Endodermal cell (in vitro differentiated cells): Measurements from ENCODE around the gene ADGRB3. TPM values are rescaled to one million over a fixed set of nuclear protein-coding genes. Genes with fewer than 3 reads are reported as not detected.

Experiments used
- DNase-seq: peaks from one replicate; pipeline ENCODE4 v3.0.0-alpha.2; 2017
- H3K27ac ChIP-seq: 2 replicates; pipeline ENCODE4 v1.5.1; 2013; ENCODE audit warnings: mild to moderate bottlenecking, low read depth, low read length, moderate library complexity
- H3K27me3 ChIP-seq: 2 replicates; pipeline ENCODE4 v1.6.1; 2013; ENCODE audit warnings: mild to moderate bottlenecking, low read length, moderate library complexity; ENCODE audit not compliant: insufficient read depth, control insufficient read depth, poor library complexity, severe bottlenecking
- H3K36me3 ChIP-seq: 2 replicates; pipeline ENCODE4 v1.7.0; 2013; ENCODE audit warnings: mild to moderate bottlenecking, low read length, moderate library complexity; ENCODE audit not compliant: control insufficient read depth, insufficient read depth
- H3K4me1 ChIP-seq: one replicate; pipeline ENCODE4 v1.7.0; 2013; ENCODE audit warnings: low read length; ENCODE audit not compliant: control insufficient read depth, insufficient read depth
- H3K4me3 ChIP-seq: 2 replicates; pipeline ENCODE4 v1.5.1; 2013; ENCODE audit warnings: mild to moderate bottlenecking, low read length, moderate library complexity
- H3K9ac ChIP-seq: 2 replicates; pipeline ENCODE4 v1.6.1; 2013; ENCODE audit warnings: mild to moderate bottlenecking, low read length, moderate library complexity; ENCODE audit not compliant: poor library complexity, severe bottlenecking; ENCODE audit errors: extremely low read depth
- H3K9me3 ChIP-seq: 2 replicates; pipeline ENCODE4 v1.6.1; 2013; ENCODE audit warnings: mild to moderate bottlenecking, low read length, moderate library complexity; ENCODE audit not compliant: control insufficient read depth
- H3K27ac Mint-ChIP-seq: 2 replicates; pipeline ENCODE4 v1.8.0; 2020; ENCODE audit warnings: mixed read lengths
- H3K27me3 Mint-ChIP-seq: 2 replicates; pipeline ENCODE4 v1.8.0; 2021; ENCODE audit warnings: mild to moderate bottlenecking, mixed read lengths; ENCODE audit not compliant: insufficient read depth
- H3K36me3 Mint-ChIP-seq: 2 replicates; pipeline ENCODE4 v1.8.0; 2020; ENCODE audit warnings: low read depth, mixed read lengths
- H3K4me1 Mint-ChIP-seq: 2 replicates; pipeline ENCODE4 v1.8.0; 2020; ENCODE audit warnings: mixed read lengths
- H3K4me3 Mint-ChIP-seq: 2 replicates; pipeline ENCODE4 v1.8.0; 2020; ENCODE audit warnings: mild to moderate bottlenecking, moderate library complexity, mixed read lengths
- H3K9me3 Mint-ChIP-seq: 2 replicates; pipeline ENCODE4 v1.8.0; 2020; ENCODE audit warnings: mild to moderate bottlenecking, mixed read lengths
- WGBS, 2 experiments: methylation state at CpG; one replicate each; pipeline versions ENCODE4 v1.1.5 to v1.1.7; 2013; ENCODE audit warnings: missing lambda C conversion rate in 2 of 2, mixed read lengths in 1 of 2; ENCODE audit not compliant: insufficient coverage in 1 of 2, insufficient read length in 1 of 2; 5-methylcytosine and 5-hydroxymethylcytosine counted together
- total RNA-seq, 2 donors: library from RNA; stranded (reverse); fragmentation: NEBNext Ultra II Directional in 1 of 2; extraction: Animal tissue kit (Norgen Biotek cat#: 25700) in 1 of 2; gene quantifications; 2 replicates in 1 of 2; 3 replicates in 1 of 2; pipeline ENCODE4 v1.2.1, GENCODE V29; 2021
- TF ChIP-seq, protein P1 (sequence below): fragments of 200-600 bp; sonication (generic); conservative IDR thresholded peaks from 2 replicates; pipeline ENCODE4 v1.5.0; 2021; ENCODE audit warnings: antibody characterized with exemption, mild to moderate bottlenecking

Gene ADGRB3
- total RNA-seq, 2 donors from 2014 or later: 0.33 to 1.3 TPM

- no peak for DNase-seq
- H3K27ac ChIP-seq: no peak overlapping the region
- WGBS, 2 experiments: 88 to 100% methylated on average over 1 of the region's 1 CpG
- Mint-ChIP-seq H3K36me3 (no peaks in the 10 kb centered on the region), H3K27ac (no peak overlapping the region), H3K9me3 (no peaks in the 10 kb centered on the region), H3K4me3 (no peak overlapping the region), H3K27me3 (peaks cover 4% of the 10 kb centered on the region), H3K4me1 (peaks cover 9% of the 10 kb centered on the region)
- no peaks in the 10 kb centered on the region for H3K9me3 ChIP-seq
- no peak overlapping the region for H3K4me3 ChIP-seq
- no peak overlapping the region for H3K9ac ChIP-seq
- H3K27me3 ChIP-seq: no peaks in the 10 kb centered on the region
- no peaks in the 10 kb centered on the region for H3K4me1 ChIP-seq
- no peaks in the 10 kb centered on the region for H3K36me3 ChIP-seq
- TF ChIP-seq, protein P1, sequence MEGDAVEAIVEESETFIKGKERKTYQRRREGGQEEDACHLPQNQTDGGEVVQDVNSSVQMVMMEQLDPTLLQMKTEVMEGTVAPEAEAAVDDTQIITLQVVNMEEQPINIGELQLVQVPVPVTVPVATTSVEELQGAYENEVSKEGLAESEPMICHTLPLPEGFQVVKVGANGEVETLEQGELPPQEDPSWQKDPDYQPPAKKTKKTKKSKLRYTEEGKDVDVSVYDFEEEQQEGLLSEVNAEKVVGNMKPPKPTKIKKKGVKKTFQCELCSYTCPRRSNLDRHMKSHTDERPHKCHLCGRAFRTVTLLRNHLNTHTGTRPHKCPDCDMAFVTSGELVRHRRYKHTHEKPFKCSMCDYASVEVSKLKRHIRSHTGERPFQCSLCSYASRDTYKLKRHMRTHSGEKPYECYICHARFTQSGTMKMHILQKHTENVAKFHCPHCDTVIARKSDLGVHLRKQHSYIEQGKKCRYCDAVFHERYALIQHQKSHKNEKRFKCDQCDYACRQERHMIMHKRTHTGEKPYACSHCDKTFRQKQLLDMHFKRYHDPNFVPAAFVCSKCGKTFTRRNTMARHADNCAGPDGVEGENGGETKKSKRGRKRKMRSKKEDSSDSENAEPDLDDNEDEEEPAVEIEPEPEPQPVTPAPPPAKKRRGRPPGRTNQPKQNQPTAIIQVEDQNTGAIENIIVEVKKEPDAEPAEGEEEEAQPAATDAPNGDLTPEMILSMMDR: no peak
Observed at GRCh38 chr6:69422020-69422419, 786.9 kb downstream of the ADGRB3 start.

GRCh38 chr6:69422475-69422874 lies 787.4 kb downstream of the ADGRB3 start:
- H3K27me3 ChIP-seq: no peaks in the 10 kb centered on the region
- Mint-ChIP-seq H3K27me3 (peaks cover 4% of the 10 kb centered on the region), H3K9me3 (no peaks in the 10 kb centered on the region), H3K4me1 (peaks cover 9% of the 10 kb centered on the region), H3K36me3 (no peaks in the 10 kb centered on the region), H3K27ac (no peak overlapping the region), H3K4me3 (no peak overlapping the region)
- H3K4me3 ChIP-seq: no peak overlapping the region
- no peaks in the 10 kb centered on the region for H3K9me3 ChIP-seq
- TF ChIP-seq, protein P1: no peak
- no peak overlapping the region for H3K9ac ChIP-seq
- no peaks in the 10 kb centered on the region for H3K4me1 ChIP-seq
- no peaks in the 10 kb centered on the region for H3K36me3 ChIP-seq
- 78% methylated on average over 3 of the region's 3 CpGs; no CpG with 5 or more reads in 1 of the 2 experiments for WGBS, 2 experiments
- no peak overlapping the region for H3K27ac ChIP-seq
- DNase-seq: no peak

- Mint-ChIP-seq H3K4me1 (peaks cover 12% of the 10 kb centered on the region), H3K4me3 (no peak overlapping the region), H3K9me3 (no peaks in the 10 kb centered on the region), H3K27me3 (peaks cover 4% of the 10 kb centered on the region), H3K27ac (no peak overlapping the region), H3K36me3 (no peaks in the 10 kb centered on the region)
- H3K27ac ChIP-seq: no peak overlapping the region
- TF ChIP-seq, protein P1: no peak
- H3K27me3 ChIP-seq: no peaks in the 10 kb centered on the region
- 92% methylated on average over 3 of the region's 3 CpGs; no CpG with 5 or more reads in 1 of the 2 experiments for WGBS, 2 experiments
- H3K9ac ChIP-seq: no peak overlapping the region
- no peak overlapping the region for H3K4me3 ChIP-seq
- H3K9me3 ChIP-seq: no peaks in the 10 kb centered on the region
- DNase-seq: no peak
- no peaks in the 10 kb centered on the region for H3K36me3 ChIP-seq
- no peaks in the 10 kb centered on the region for H3K4me1 ChIP-seq
Observed at GRCh38 chr6:69423785-69424184, 788.7 kb downstream of the ADGRB3 start.
